GM12878 (cell line): ENCODE data around the gene MEX3D. TPM values are rescaled to one million over a fixed set of nuclear protein-coding genes. Genes with fewer than 3 reads are reported as not detected.

ENCODE experiments used
- polyA plus RNA-seq, 11 experiments: library from polyadenylated mRNA; depleted of rRNA in 4 of 11; unstranded in 6 of 11; stranded (reverse) in 5 of 11; fragments of >200 nt; fragmentation: Nextera tagmentation in 4 of 11; fragmentation: Illumina TruSeq in 1 of 11; extraction: Ambion mirVana in 4 of 11; extraction: Trizol in 1 of 11; gene quantifications; 1 replicate in 1 of 11; 2 replicates in 10 of 11; pipeline versions ENCODE4 v1.2.1 to v1.2.3, GENCODE V29; 2011 to 2016; ENCODE audit warnings: inconsistent platforms in 2 of 11, missing spikeins in 2 of 11, low read depth in 1 of 11
- small RNA-seq: library from RNA; depleted of rRNA; stranded (forward); fragments of <200 nt; gene quantifications from one replicate; pipeline ENCODE3, GENCODE V24; 2014
- total RNA-seq, 4 experiments: library from RNA; depleted of rRNA in 3 of 4; stranded (reverse); fragments of >200 nt in 3 of 4; fragmentation: Illumina TruSeq in 1 of 4; extraction: Trizol in 1 of 4; gene quantifications; 2 replicates each; pipeline versions ENCODE4 v1.2.1 to v1.2.3, GENCODE V29; 2013 to 2021

Gene MEX3D
- total and polyA plus RNA-seq, 10 of the 15 experiments (the other 5 are each of a cell fraction or from before 2014, with no cell fraction given) = 0.18 to 6.8 (median 0.81) TPM

Small RNAs within 50 kb of the gene (small RNA-seq; reads per million reads assigned to genes)
- not detected for gene AC005943.2
- gene RN7SL477P = not detected
- gene RNU6-1223P = not detected

Other genes with a start within 250 kb of the MEX3D start
Only the 7 nearest of the 15 such genes appear.
- 0.40 and 0.60 TPM in 2 replicates for gene PCSK4, start 78.0 kb downstream of the MEX3D start, total RNA-seq (2014; rRNA removed)
- 0.27 TPM in 1 of 2 replicates, not detected in the other for gene PCSK4, start 78.0 kb downstream of the MEX3D start, total RNA-seq (2014; rRNA removed; fragmentation: Illumina TruSeq; extraction: Trizol)
- 0.90 and 0.95 TPM in 2 replicates for gene PCSK4, start 78.0 kb downstream of the MEX3D start, total RNA-seq (2021)
- gene PCSK4, start 78.0 kb downstream of the MEX3D start, polyA plus RNA-seq (2011; rRNA removed) = 0.12 and 0.35 TPM in 2 replicates
- not detected in 2 replicates for gene PCSK4, start 78.0 kb downstream of the MEX3D start, polyA plus RNA-seq (2014; fragmentation: Illumina TruSeq; extraction: Trizol)
- not detected for gene PCSK4, start 78.0 kb downstream of the MEX3D start, polyA plus RNA-seq (2014; fragmentation: Nextera tagmentation; extraction: Ambion mirVana)
- 0.99 and 1.6 TPM in 2 replicates for gene PCSK4, start 78.0 kb downstream of the MEX3D start, polyA plus RNA-seq (2014; rRNA removed)
- under 1 TPM; 0.32 to 0.57 TPM for gene PCSK4, start 78.0 kb downstream of the MEX3D start, polyA plus RNA-seq (2016; fragmentation: Nextera tagmentation; extraction: Ambion mirVana)
- gene REEP6, start 77.1 kb downstream of the MEX3D start, total RNA-seq (2014; rRNA removed) = 0.27 and 0.45 TPM in 2 replicates
- gene REEP6, start 77.1 kb downstream of the MEX3D start, total RNA-seq (2014; rRNA removed; fragmentation: Illumina TruSeq; extraction: Trizol) = 0.13 TPM in 1 of 2 replicates, not detected in the other
- gene REEP6, start 77.1 kb downstream of the MEX3D start, total RNA-seq (2021) = 0.53 and 0.69 TPM in 2 replicates
- gene REEP6, start 77.1 kb downstream of the MEX3D start, polyA plus RNA-seq (2011; rRNA removed) = 0.08 TPM in 1 of 2 replicates, not detected in the other
- gene REEP6, start 77.1 kb downstream of the MEX3D start, polyA plus RNA-seq (2014; fragmentation: Illumina TruSeq; extraction: Trizol) = 0.06 TPM in 1 of 2 replicates, not detected in the other
- gene REEP6, start 77.1 kb downstream of the MEX3D start, polyA plus RNA-seq (2014; fragmentation: Nextera tagmentation; extraction: Ambion mirVana) = not detected
- gene REEP6, start 77.1 kb downstream of the MEX3D start, polyA plus RNA-seq (2014; rRNA removed) = 0.32 and 0.57 TPM in 2 replicates
- gene REEP6, start 77.1 kb downstream of the MEX3D start, polyA plus RNA-seq (2016; fragmentation: Nextera tagmentation; extraction: Ambion mirVana) = 1 to 10 TPM in 1 of 2 experiments, under 1 TPM in 1; 0.60 to 1.1 TPM
- gene ADAMTSL5, start 55.3 kb downstream of the MEX3D start, total RNA-seq (2014; rRNA removed) = 0.17 TPM in 1 of 2 replicates, not detected in the other
- not detected in 2 replicates for gene ADAMTSL5, start 55.3 kb downstream of the MEX3D start, total RNA-seq (2014; rRNA removed; fragmentation: Illumina TruSeq; extraction: Trizol)
- gene ADAMTSL5, start 55.3 kb downstream of the MEX3D start, total RNA-seq (2021) = 0.40 and 0.51 TPM in 2 replicates
- gene ADAMTSL5, start 55.3 kb downstream of the MEX3D start, polyA plus RNA-seq (2011; rRNA removed) = 0.04 TPM in 1 of 2 replicates, not detected in the other
- 0.04 TPM in 1 of 2 replicates, not detected in the other for gene ADAMTSL5, start 55.3 kb downstream of the MEX3D start, polyA plus RNA-seq (2014; fragmentation: Illumina TruSeq; extraction: Trizol)
- not detected for gene ADAMTSL5, start 55.3 kb downstream of the MEX3D start, polyA plus RNA-seq (2014; fragmentation: Nextera tagmentation; extraction: Ambion mirVana)
- gene ADAMTSL5, start 55.3 kb downstream of the MEX3D start, polyA plus RNA-seq (2014; rRNA removed) = 0.09 and 0.47 TPM in 2 replicates
- gene ADAMTSL5, start 55.3 kb downstream of the MEX3D start, polyA plus RNA-seq (2016; fragmentation: Nextera tagmentation; extraction: Ambion mirVana) = under 1 TPM in 1 of 2 experiments, not detected in 1; 0.83 TPM
- gene PLK5, start 44.2 kb downstream of the MEX3D start, total RNA-seq (2014; rRNA removed) = not detected in 2 replicates
- gene PLK5, start 44.2 kb downstream of the MEX3D start, total RNA-seq (2014; rRNA removed; fragmentation: Illumina TruSeq; extraction: Trizol) = not detected in 2 replicates
- 0.13 and 0.51 TPM in 2 replicates for gene PLK5, start 44.2 kb downstream of the MEX3D start, total RNA-seq (2021)
- gene PLK5, start 44.2 kb downstream of the MEX3D start, polyA plus RNA-seq (2011; rRNA removed) = not detected in 2 replicates
- gene PLK5, start 44.2 kb downstream of the MEX3D start, polyA plus RNA-seq (2014; fragmentation: Illumina TruSeq; extraction: Trizol) = not detected in 2 replicates
- gene PLK5, start 44.2 kb downstream of the MEX3D start, polyA plus RNA-seq (2014; fragmentation: Nextera tagmentation; extraction: Ambion mirVana) = not detected
- not detected in 2 replicates for gene PLK5, start 44.2 kb downstream of the MEX3D start, polyA plus RNA-seq (2014; rRNA removed)
- gene PLK5, start 44.2 kb downstream of the MEX3D start, polyA plus RNA-seq (2016; fragmentation: Nextera tagmentation; extraction: Ambion mirVana) = not detected
- gene MBD3, start 24.5 kb upstream of the MEX3D start, total RNA-seq (2014; rRNA removed) = 93.6 and 105 TPM in 2 replicates
- 16.7 and 21.0 TPM in 2 replicates for gene MBD3, start 24.5 kb upstream of the MEX3D start, total RNA-seq (2014; rRNA removed; fragmentation: Illumina TruSeq; extraction: Trizol)
- gene MBD3, start 24.5 kb upstream of the MEX3D start, total RNA-seq (2021) = 95.9 and 107 TPM in 2 replicates
- gene MBD3, start 24.5 kb upstream of the MEX3D start, polyA plus RNA-seq (2011; rRNA removed) = 10.2 and 21.8 TPM in 2 replicates
- gene MBD3, start 24.5 kb upstream of the MEX3D start, polyA plus RNA-seq (2014; fragmentation: Illumina TruSeq; extraction: Trizol) = 2.9 and 6.6 TPM in 2 replicates
- 1 to 10 TPM in 1 of 2 experiments, under 1 TPM in 1; 0.13 to 1.7 TPM for gene MBD3, start 24.5 kb upstream of the MEX3D start, polyA plus RNA-seq (2014; fragmentation: Nextera tagmentation; extraction: Ambion mirVana)
- gene MBD3, start 24.5 kb upstream of the MEX3D start, polyA plus RNA-seq (2014; rRNA removed) = 91.0 and 117 TPM in 2 replicates
- gene MBD3, start 24.5 kb upstream of the MEX3D start, polyA plus RNA-seq (2016; fragmentation: Nextera tagmentation; extraction: Ambion mirVana) = 10 to 100 TPM; 22.0 to 40.2 TPM
- 107 and 113 TPM in 2 replicates for gene UQCR11, start 37.1 kb upstream of the MEX3D start, total RNA-seq (2014; rRNA removed)
- gene UQCR11, start 37.1 kb upstream of the MEX3D start, total RNA-seq (2014; rRNA removed; fragmentation: Illumina TruSeq; extraction: Trizol) = 28.6 and 30.2 TPM in 2 replicates
- gene UQCR11, start 37.1 kb upstream of the MEX3D start, total RNA-seq (2021) = 223 and 247 TPM in 2 replicates
- gene UQCR11, start 37.1 kb upstream of the MEX3D start, polyA plus RNA-seq (2011; rRNA removed) = 191 and 219 TPM in 2 replicates
- gene UQCR11, start 37.1 kb upstream of the MEX3D start, polyA plus RNA-seq (2014; fragmentation: Illumina TruSeq; extraction: Trizol) = 15.8 and 29.0 TPM in 2 replicates
- 100 to 1,000 TPM; 166 to 418 TPM for gene UQCR11, start 37.1 kb upstream of the MEX3D start, polyA plus RNA-seq (2014; fragmentation: Nextera tagmentation; extraction: Ambion mirVana)
- 146 and 157 TPM in 2 replicates for gene UQCR11, start 37.1 kb upstream of the MEX3D start, polyA plus RNA-seq (2014; rRNA removed)
- gene UQCR11, start 37.1 kb upstream of the MEX3D start, polyA plus RNA-seq (2016; fragmentation: Nextera tagmentation; extraction: Ambion mirVana) = 100 to 1,000 TPM; 520 to 586 TPM
- 147 and 165 TPM in 2 replicates for gene TCF3, start 84.3 kb upstream of the MEX3D start, total RNA-seq (2014; rRNA removed)
- gene TCF3, start 84.3 kb upstream of the MEX3D start, total RNA-seq (2014; rRNA removed; fragmentation: Illumina TruSeq; extraction: Trizol) = 65.3 and 81.4 TPM in 2 replicates
- 262 and 282 TPM in 2 replicates for gene TCF3, start 84.3 kb upstream of the MEX3D start, total RNA-seq (2021)
- gene TCF3, start 84.3 kb upstream of the MEX3D start, polyA plus RNA-seq (2011; rRNA removed) = 52.4 and 65.0 TPM in 2 replicates
- 32.7 and 76.5 TPM in 2 replicates for gene TCF3, start 84.3 kb upstream of the MEX3D start, polyA plus RNA-seq (2014; fragmentation: Illumina TruSeq; extraction: Trizol)
- gene TCF3, start 84.3 kb upstream of the MEX3D start, polyA plus RNA-seq (2014; fragmentation: Nextera tagmentation; extraction: Ambion mirVana) = 10 to 100 TPM in 1 of 2 experiments, 1 to 10 TPM in 1; 6.7 to 24.0 TPM
- 191 and 239 TPM in 2 replicates for gene TCF3, start 84.3 kb upstream of the MEX3D start, polyA plus RNA-seq (2014; rRNA removed)
- 10 to 100 TPM; 50.6 to 58.3 TPM for gene TCF3, start 84.3 kb upstream of the MEX3D start, polyA plus RNA-seq (2016; fragmentation: Nextera tagmentation; extraction: Ambion mirVana)